ENCODE results near the gene SORCS2. TPM values are rescaled to one million over a fixed set of nuclear protein-coding genes. Genes with fewer than 3 reads are reported as not detected.

SORCS2 gene
- polyA plus RNA-seq, 3 donors: 0.46 to 0.55 TPM; not detected in 1

GRCh38 chr4:7434766-7435150 is 242.4 kb downstream of the SORCS2 start, which contains the start of gene PSAPL1:
PSAPL1 (minus strand) TSS chr4:7434930; CDS start chr4:7434879, 51 bp downstream.
- Histone ChIP-seq H3K27ac (ENCODE audit: low read depth in 1 of 2, low read length in 2 of 2) (no peak within 1 kb of the TSS), H3K9me3 (replicated peaks in 1 of 2; ENCODE audit: control insufficient read depth in 1 of 2, insufficient read depth in 1 of 2, low read length in 2 of 2) (no peaks in the 10 kb centered on the region), H3K27me3 (ENCODE audit: control insufficient read depth in 2 of 2, insufficient read depth in 2 of 2, low read length in 2 of 2) (no peaks in the 10 kb centered on the region), H2AFZ (ENCODE audit: insufficient read depth, low read depth, low read length, poor library complexity, severe bottlenecking) (no peak within 1 kb of the TSS), H3K4me2 (replicated peaks; ENCODE audit: extremely low read depth, low read length, poor library complexity, severe bottlenecking) (no peak within 1 kb of the TSS), H3K4me1 (ENCODE audit: control insufficient read depth in 1 of 2, insufficient read depth in 2 of 2, low read length in 2 of 2) (no peaks in the 10 kb centered on the region), H3K79me2 (ENCODE audit: insufficient read depth, low read length) (no peaks in the 10 kb centered on the region), H4K20me1 (ENCODE audit: insufficient read depth, low read length) (no peaks in the 10 kb centered on the region), H3K36me3 (replicated peaks in 1 of 2; ENCODE audit: control insufficient read depth in 1 of 2, insufficient read depth in 2 of 2, low read length in 2 of 2) (no peaks in the 10 kb centered on the region), H3K4me3 (replicated peaks in 1 of 3; ENCODE audit: low read depth in 2 of 3, low read length in 3 of 3) (no peak within 1 kb of the TSS), H3K9ac (ENCODE audit: insufficient read depth, low read length, poor library complexity, severe bottlenecking) (no peak within 1 kb of the TSS)
- no peak for DNase-seq
- intact Hi-C loops (cut with micrococcal nuclease): no loop called here
- no peaks in the 10 kb centered on the region for H3K9me3 Mint-ChIP-seq
- TF ChIP-seq CTCF (IDR thresholded peaks at IDR 0.05): no peak
- H3K4me3 Mint-ChIP-seq: no peak within 1 kb of the TSS
- H3K27me3 Mint-ChIP-seq (ENCODE audit: low read depth in 3 of 3): peaks cover 0 to 8% (median 0%) of the 10 kb centered on the region in 3 donors
- H3K36me3 Mint-ChIP-seq: no peaks in the 10 kb centered on the region
- WGBS (ENCODE audit: insufficient coverage): 46% methylated on average over 7 of the region's 7 CpGs
- H3K4me1 Mint-ChIP-seq: no peaks in the 10 kb centered on the region
- H3K27ac Mint-ChIP-seq: no peak within 1 kb of the TSS

- no peak for DNase-seq
- intact Hi-C loops (cut with micrococcal nuclease): no loop called here
- Histone ChIP-seq H3K4me2 (replicated peaks; ENCODE audit: extremely low read depth, low read length, poor library complexity, severe bottlenecking) (no peak overlapping the region), H2AFZ (ENCODE audit: insufficient read depth, low read depth, low read length, poor library complexity, severe bottlenecking) (no peak overlapping the region), H4K20me1 (ENCODE audit: insufficient read depth, low read length) (no peaks in the 10 kb centered on the region), H3K79me2 (ENCODE audit: insufficient read depth, low read length) (no peaks in the 10 kb centered on the region), H3K9ac (ENCODE audit: insufficient read depth, low read length, poor library complexity, severe bottlenecking) (no peak overlapping the region), H3K4me3 (replicated peaks in 1 of 3; ENCODE audit: low read depth in 2 of 3, low read length in 3 of 3) (no peak overlapping the region), H3K36me3 (replicated peaks in 1 of 2; ENCODE audit: control insufficient read depth in 1 of 2, insufficient read depth in 2 of 2, low read length in 2 of 2) (no peaks in the 10 kb centered on the region), H3K27ac (ENCODE audit: low read depth in 1 of 2, low read length in 2 of 2) (no peak overlapping the region), H3K27me3 (ENCODE audit: control insufficient read depth in 2 of 2, insufficient read depth in 2 of 2, low read length in 2 of 2) (no peaks in the 10 kb centered on the region), H3K4me1 (ENCODE audit: control insufficient read depth in 1 of 2, insufficient read depth in 2 of 2, low read length in 2 of 2) (no peaks in the 10 kb centered on the region), H3K9me3 (replicated peaks in 1 of 2; ENCODE audit: control insufficient read depth in 1 of 2, insufficient read depth in 1 of 2, low read length in 2 of 2) (no peaks in the 10 kb centered on the region)
- H3K27me3 Mint-ChIP-seq (ENCODE audit: low read depth in 3 of 3): peaks cover 3 to 8% (median 4%) of the 10 kb centered on the region in 3 donors
- H3K27ac Mint-ChIP-seq: no peak overlapping the region
- no peaks in the 10 kb centered on the region for H3K9me3 Mint-ChIP-seq
- no peak for TF ChIP-seq CTCF (IDR thresholded peaks at IDR 0.05)
- 60% methylated on average over 3 of the region's 11 CpGs for WGBS (ENCODE audit: insufficient coverage)
- H3K36me3 Mint-ChIP-seq: no peaks in the 10 kb centered on the region
- H3K4me1 Mint-ChIP-seq: no peaks in the 10 kb centered on the region
- no peak overlapping the region for H3K4me3 Mint-ChIP-seq
Measured at GRCh38 chr4:7435471-7436061, 243.2 kb downstream of the SORCS2 start.

Measured in CD14-positive monocyte (primary cell).